Measurements from ENCODE around the gene HDAC4.

DNA sequence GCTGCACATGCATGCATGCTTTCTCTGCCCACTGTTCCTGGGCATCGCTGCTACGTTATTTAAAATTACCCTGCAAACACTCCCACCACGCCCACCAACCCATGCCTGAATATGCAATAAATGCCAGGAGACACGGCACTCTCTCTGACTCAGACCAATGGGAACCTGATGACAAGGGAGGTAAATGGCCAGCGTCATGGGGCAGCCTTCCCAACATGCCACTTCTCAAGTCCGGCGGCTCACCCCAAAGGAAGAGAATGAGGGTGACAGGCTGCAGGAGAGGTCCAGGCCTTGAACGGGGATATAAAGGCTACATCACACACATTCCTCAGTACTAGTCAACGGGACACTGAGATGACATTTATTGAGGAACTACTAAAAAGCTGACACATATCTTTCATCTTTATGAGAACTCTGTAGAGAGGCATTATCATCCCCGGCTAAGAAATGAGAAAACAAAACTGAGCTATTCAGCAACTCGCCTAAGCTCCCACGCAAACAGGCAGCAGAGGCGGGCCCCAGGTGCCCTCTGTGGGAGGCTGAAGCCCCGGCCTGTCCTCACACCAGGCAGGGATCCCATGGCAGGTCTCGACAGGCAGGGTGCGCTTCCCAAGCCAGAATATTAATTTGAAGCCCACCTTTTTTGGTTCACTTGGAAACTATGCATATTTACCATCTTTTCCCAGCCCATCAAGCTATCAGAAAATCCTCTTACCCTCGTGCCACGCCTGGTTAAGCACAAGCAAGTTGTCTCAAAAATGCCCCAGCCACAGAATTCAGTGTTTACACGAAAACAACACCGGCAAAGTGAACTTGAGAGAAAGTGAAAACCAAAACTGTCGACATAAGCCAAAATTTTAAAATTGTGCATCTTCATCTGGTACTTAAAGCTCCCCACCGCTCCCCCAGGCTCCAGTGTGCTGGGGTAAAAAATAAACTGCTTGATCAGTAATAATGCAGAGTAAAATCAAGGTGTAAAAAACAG, 166.3 kb downstream of the HDAC4 start:
- TF ChIP-seq, protein P1, sequence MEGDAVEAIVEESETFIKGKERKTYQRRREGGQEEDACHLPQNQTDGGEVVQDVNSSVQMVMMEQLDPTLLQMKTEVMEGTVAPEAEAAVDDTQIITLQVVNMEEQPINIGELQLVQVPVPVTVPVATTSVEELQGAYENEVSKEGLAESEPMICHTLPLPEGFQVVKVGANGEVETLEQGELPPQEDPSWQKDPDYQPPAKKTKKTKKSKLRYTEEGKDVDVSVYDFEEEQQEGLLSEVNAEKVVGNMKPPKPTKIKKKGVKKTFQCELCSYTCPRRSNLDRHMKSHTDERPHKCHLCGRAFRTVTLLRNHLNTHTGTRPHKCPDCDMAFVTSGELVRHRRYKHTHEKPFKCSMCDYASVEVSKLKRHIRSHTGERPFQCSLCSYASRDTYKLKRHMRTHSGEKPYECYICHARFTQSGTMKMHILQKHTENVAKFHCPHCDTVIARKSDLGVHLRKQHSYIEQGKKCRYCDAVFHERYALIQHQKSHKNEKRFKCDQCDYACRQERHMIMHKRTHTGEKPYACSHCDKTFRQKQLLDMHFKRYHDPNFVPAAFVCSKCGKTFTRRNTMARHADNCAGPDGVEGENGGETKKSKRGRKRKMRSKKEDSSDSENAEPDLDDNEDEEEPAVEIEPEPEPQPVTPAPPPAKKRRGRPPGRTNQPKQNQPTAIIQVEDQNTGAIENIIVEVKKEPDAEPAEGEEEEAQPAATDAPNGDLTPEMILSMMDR (IDR thresholded peaks at IDR 0.05; ENCODE audit: poor library complexity), result no peak
- TF ChIP-seq EZH2 (IDR thresholded peaks at IDR 0.05; ENCODE audit: borderline replicate concordance), result no peak
